D721Med (cell line): ENCODE data around the gene CLK1.

Experiments used
- DNase-seq: peaks from one replicate; pipeline ENCODE4 v3.0.0; 2011; ENCODE audit warnings: low spot score; ENCODE audit not compliant: insufficient read length
- FAIRE-seq: peaks from 2 replicates; lab custom pipeline; 2011; peaks lifted over from hg19 to GRCh38; lab: Jason Lieb, UNC
- TF ChIP-seq, protein P1 (sequence below): IDR thresholded peaks from 2 replicates; pipeline ENCODE4 v1.5.1; 2012; ENCODE audit warnings: mild to moderate bottlenecking, control low read depth; ENCODE audit not compliant: insufficient read depth; ENCODE audit errors: missing control alignments

Gene CLK1

DNA sequence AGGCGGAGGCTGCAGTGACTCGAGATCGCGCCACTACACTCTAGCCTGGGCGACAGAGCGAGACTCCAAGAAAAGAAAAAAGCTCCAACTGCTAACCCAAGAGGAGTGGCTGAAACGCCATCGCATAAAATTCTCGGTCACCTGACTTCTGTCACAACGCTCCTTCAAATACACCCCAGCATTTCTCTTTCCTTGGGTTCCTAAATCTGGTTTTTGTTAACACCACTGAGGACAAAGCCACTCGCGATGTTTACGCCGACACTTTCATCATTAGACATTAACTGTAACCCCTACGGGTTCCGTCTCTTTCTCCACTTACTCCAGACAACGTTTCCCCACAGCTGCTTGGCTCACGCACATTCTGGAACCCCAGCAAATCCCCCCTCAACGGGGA lies 679 bp downstream of the CLK1 start:
- FAIRE-seq (no peak), DNase-seq (no peak)
- TF ChIP-seq, protein P1, sequence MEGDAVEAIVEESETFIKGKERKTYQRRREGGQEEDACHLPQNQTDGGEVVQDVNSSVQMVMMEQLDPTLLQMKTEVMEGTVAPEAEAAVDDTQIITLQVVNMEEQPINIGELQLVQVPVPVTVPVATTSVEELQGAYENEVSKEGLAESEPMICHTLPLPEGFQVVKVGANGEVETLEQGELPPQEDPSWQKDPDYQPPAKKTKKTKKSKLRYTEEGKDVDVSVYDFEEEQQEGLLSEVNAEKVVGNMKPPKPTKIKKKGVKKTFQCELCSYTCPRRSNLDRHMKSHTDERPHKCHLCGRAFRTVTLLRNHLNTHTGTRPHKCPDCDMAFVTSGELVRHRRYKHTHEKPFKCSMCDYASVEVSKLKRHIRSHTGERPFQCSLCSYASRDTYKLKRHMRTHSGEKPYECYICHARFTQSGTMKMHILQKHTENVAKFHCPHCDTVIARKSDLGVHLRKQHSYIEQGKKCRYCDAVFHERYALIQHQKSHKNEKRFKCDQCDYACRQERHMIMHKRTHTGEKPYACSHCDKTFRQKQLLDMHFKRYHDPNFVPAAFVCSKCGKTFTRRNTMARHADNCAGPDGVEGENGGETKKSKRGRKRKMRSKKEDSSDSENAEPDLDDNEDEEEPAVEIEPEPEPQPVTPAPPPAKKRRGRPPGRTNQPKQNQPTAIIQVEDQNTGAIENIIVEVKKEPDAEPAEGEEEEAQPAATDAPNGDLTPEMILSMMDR = no peak

DNA sequence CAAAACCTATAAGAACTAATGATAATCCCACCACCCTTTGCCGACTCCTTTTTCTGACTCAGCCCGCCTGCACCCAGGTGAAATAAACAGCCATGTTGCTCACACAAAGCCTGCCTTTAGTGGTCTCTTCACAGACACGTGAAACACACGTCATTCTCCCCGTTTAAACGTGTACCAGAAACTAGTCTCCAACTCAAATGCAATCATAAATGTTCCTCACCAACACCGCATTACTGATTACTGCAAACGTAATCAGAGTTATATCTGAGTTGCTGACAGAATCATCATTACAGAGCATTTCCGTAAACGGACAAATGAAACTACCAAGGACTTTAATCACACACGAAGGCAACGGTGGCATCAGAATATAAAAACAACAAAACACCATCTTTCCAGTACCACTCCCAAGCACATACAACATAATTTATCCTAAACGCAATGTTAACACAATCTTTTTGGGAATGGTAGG lies 1.9 kb downstream of the CLK1 start:
- no peak for DNase-seq
- TF ChIP-seq, protein P1 = no peak
- FAIRE-seq = no peak

DNA sequence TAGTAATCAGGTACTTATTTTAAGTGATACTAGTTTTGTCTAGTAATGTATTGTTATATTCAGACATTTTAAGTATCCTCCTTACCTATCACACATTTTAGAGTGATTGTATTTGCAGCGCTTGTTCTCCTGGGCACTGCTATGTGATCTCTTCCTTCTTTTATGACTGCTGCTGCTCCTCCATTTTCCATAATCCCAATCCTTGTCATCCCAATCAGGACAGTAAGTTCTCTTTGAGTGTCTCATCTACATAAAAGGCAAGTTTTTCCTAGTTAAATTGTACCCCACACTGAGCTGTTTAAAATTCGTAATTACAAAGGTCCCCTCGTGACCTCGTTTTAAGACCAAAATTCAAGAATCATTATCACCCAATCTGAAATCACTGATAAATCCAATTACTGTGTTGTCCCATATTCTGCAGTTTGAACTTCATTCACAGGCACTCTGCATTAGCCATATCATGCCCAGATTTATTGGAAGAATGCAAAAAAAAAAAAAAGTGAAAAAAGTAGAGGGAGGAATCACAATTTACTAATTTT lies 2.8 kb downstream of the CLK1 start:
- FAIRE-seq (no peak), DNase-seq (no peak)
- TF ChIP-seq, protein P1 = no peak

- FAIRE-seq (no peak), DNase-seq (no peak)
- TF ChIP-seq, protein P1 = no peak
Measured at GRCh38 chr2:200860092-200860795, 4.2 kb downstream of the CLK1 start.

- no peak for FAIRE-seq
Measured at GRCh38 chr2:200856806-200857205, 7.7 kb downstream of the CLK1 start.

GRCh38 chr2:200852605-200853004 lies 11.9 kb downstream of the CLK1 start:
- FAIRE-seq (no peak), DNase-seq (no peak)
- TF ChIP-seq, protein P1 = no peak

More at GRCh38 chr2:200856806-200857205, 7.7 kb downstream of the CLK1 start:
- TF ChIP-seq, protein P1 = no peak
- no peak for DNase-seq
